ENCODE measurements around the gene ALAD. TPM values are rescaled to one million over a fixed set of nuclear protein-coding genes. Genes with fewer than 3 reads are reported as not detected.

The ALAD gene
- total and polyA plus RNA-seq, 2 donors from 2014 or later = 35.4 to 64.1 TPM

- Histone ChIP-seq H3K4me3 (ENCODE audit: low read length in 3 of 3) (peak within 1 kb of the TSS; percentile 92 to 99 (median 99)), H3K36me3 (ENCODE audit: control insufficient read depth in 2 of 3, insufficient read depth in 3 of 3, low read length in 3 of 3) (peaks cover 5 to 11% (median 10%) of the 10 kb centered on the region in 3 donors), H3K9ac (ENCODE audit: low read length in 3 of 3) (peak within 1 kb of the TSS; percentile 57 to 99 (median 98)), H3K27me3 (ENCODE audit: control insufficient read depth, insufficient read depth, low read length) (no peaks in the 10 kb centered on the region), H3K4me1 (ENCODE audit: control insufficient read depth in 2 of 3, insufficient read depth in 2 of 3, low read depth in 1 of 3, low read length in 3 of 3) (peaks cover 0 to 6% (median 3%) of the 10 kb centered on the region in 3 donors), H3K9me3 (ENCODE audit: control insufficient read depth in 2 of 3, insufficient read depth in 1 of 3, low read length in 3 of 3) (no peaks in the 10 kb centered on the region), H3K27ac (ENCODE audit: low read depth in 2 of 2, low read length in 2 of 2) (peak within 1 kb of the TSS; percentile 95 to 99)
- TF ChIP-seq CTCF (IDR thresholded peaks at IDR 0.05; ENCODE audit: borderline replicate concordance, extremely low read depth, insufficient read depth) = no peak
- no peak for FAIRE-seq
- DNase-seq = peak; percentile 96 to 99 (median 98)
- intact Hi-C loops (cut with DNase I) = no loop called here
Observed at GRCh38 chr9:113410207-113410864, 9.3 kb upstream of the ALAD start, which contains the start of the genes C9orf43 and POLE3. C9orf43 (plus strand) TSS chr9:113410747; CDS start chr9:113413494, 2,747 bp downstream. POLE3 (minus strand) TSS chr9:113410675; CDS start chr9:113410293, 382 bp downstream.

- DNase-seq = no peak
- H3K27ac ChIP-seq (ENCODE audit: low read depth in 2 of 2, low read length in 2 of 2) = peak overlapping the region; percentile 95 to 99
- intact Hi-C loops (cut with DNase I) = no loop called here
Observed at GRCh38 chr9:113409883-113410206, 8.8 kb upstream of the ALAD start.

GRCh38 chr9:113409481-113409880, 8.4 kb upstream of the ALAD start:
- peak overlapping the region in 1 of 2 donors; percentile 99 for H3K27ac ChIP-seq (ENCODE audit: low read depth in 2 of 2, low read length in 2 of 2)
- H3K36me3 ChIP-seq (ENCODE audit: control insufficient read depth in 2 of 3, insufficient read depth in 3 of 3, low read length in 3 of 3) = peaks cover 5 to 11% (median 10%) of the 10 kb centered on the region in 3 donors
- peaks cover 0 to 6% (median 3%) of the 10 kb centered on the region in 3 donors for H3K4me1 ChIP-seq (ENCODE audit: control insufficient read depth in 2 of 3, insufficient read depth in 2 of 3, low read depth in 1 of 3, low read length in 3 of 3)
- intact Hi-C loops (cut with DNase I) = no loop called here
- no peak for FAIRE-seq
- H3K9ac ChIP-seq (ENCODE audit: low read length in 3 of 3) = peak overlapping the region; percentile 9 to 99 (median 98)
- peak in 1 of 5 donors; percentile 16 for DNase-seq
- no peaks in the 10 kb centered on the region for H3K9me3 ChIP-seq (ENCODE audit: control insufficient read depth in 2 of 3, insufficient read depth in 1 of 3, low read length in 3 of 3)
- no peaks in the 10 kb centered on the region for H3K27me3 ChIP-seq (ENCODE audit: control insufficient read depth, insufficient read depth, low read length)
- TF ChIP-seq CTCF (IDR thresholded peaks at IDR 0.05; ENCODE audit: borderline replicate concordance, extremely low read depth, insufficient read depth) = no peak
- peak overlapping the region; percentile 92 to 99 (median 99) for H3K4me3 ChIP-seq (ENCODE audit: low read length in 3 of 3)

More at GRCh38 chr9:113409883-113410206, 8.8 kb upstream of the ALAD start:
- Histone ChIP-seq H3K36me3 (ENCODE audit: control insufficient read depth in 2 of 3, insufficient read depth in 3 of 3, low read length in 3 of 3) (peaks cover 5 to 11% (median 10%) of the 10 kb centered on the region in 3 donors), H3K4me1 (ENCODE audit: control insufficient read depth in 2 of 3, insufficient read depth in 2 of 3, low read depth in 1 of 3, low read length in 3 of 3) (peaks cover 0 to 6% (median 3%) of the 10 kb centered on the region in 3 donors), H3K9ac (ENCODE audit: low read length in 3 of 3) (peak overlapping the region; percentile 9 to 99 (median 98)), H3K9me3 (ENCODE audit: control insufficient read depth in 2 of 3, insufficient read depth in 1 of 3, low read length in 3 of 3) (no peaks in the 10 kb centered on the region), H3K4me3 (ENCODE audit: low read length in 3 of 3) (peak overlapping the region; percentile 92 to 99 (median 99)), H3K27me3 (ENCODE audit: control insufficient read depth, insufficient read depth, low read length) (no peaks in the 10 kb centered on the region)
- TF ChIP-seq CTCF (IDR thresholded peaks at IDR 0.05; ENCODE audit: borderline replicate concordance, extremely low read depth, insufficient read depth) = no peak
- FAIRE-seq = no peak
